PFSK-1 (cell line): ENCODE measurements around the gene TGFB2.

ENCODE experiments used
- FOXP2 ChIP-seq: optimal IDR thresholded peaks from 2 replicates; pipeline ENCODE3; 2011; ENCODE audit warnings: borderline replicate concordance, control low read depth, inconsistent platforms; ENCODE audit not compliant: insufficient read depth; ENCODE audit errors: extremely low read length, extremely low read depth
- POLR2AphosphoS5 ChIP-seq: IDR thresholded peaks from 2 replicates; pipeline ENCODE4 v1.6.1; 2012; ENCODE audit warnings: low read depth, mild to moderate bottlenecking, control low read depth, low read length, moderate library complexity
- REST ChIP-seq, 2 experiments: IDR thresholded peaks; 2 replicates each; pipeline versions ENCODE4 v1.6.1 to v1.8.0; 2011 to 2012; ENCODE audit warnings: low read depth in 2 of 2, low read length in 2 of 2, control low read depth in 1 of 2, inconsistent platforms in 1 of 2, mild to moderate bottlenecking in 1 of 2, moderate library complexity in 1 of 2; ENCODE audit not compliant: insufficient read depth in 1 of 2
- SIN3A ChIP-seq: IDR thresholded peaks from 2 replicates; pipeline ENCODE4 v1.6.1; 2012; ENCODE audit warnings: mild to moderate bottlenecking, low read length, moderate library complexity, borderline replicate concordance; ENCODE audit not compliant: insufficient read depth
- TAF1 ChIP-seq: IDR thresholded peaks from 2 replicates; pipeline ENCODE4 v1.6.1; 2012; ENCODE audit warnings: low read length, control low read depth, borderline replicate concordance; ENCODE audit not compliant: insufficient read depth

Gene TGFB2

GRCh38 chr1:218403300-218403699 lies 58.2 kb downstream of the TGFB2 start:
- TF ChIP-seq POLR2AphosphoS5 (no peak), FOXP2 (no peak), REST (IDR thresholded peaks at IDR 0.05; ENCODE audit: insufficient read depth in 1 of 2, low read depth in 2 of 2, low read length in 2 of 2) (no peak), SIN3A (no peak), TAF1 (no peak)

GRCh38 chr1:218407630-218408029 lies 62.5 kb downstream of the TGFB2 start:
- no peak for TF ChIP-seq POLR2AphosphoS5
- no peak for TF ChIP-seq REST (IDR thresholded peaks at IDR 0.05; ENCODE audit: insufficient read depth in 1 of 2, low read depth in 2 of 2, low read length in 2 of 2)
- TF ChIP-seq SIN3A, result no peak
- no peak for TF ChIP-seq FOXP2
- TF ChIP-seq TAF1, result no peak

GRCh38 chr1:218408135-218408534 lies 63.0 kb downstream of the TGFB2 start:
- no peak for TF ChIP-seq FOXP2
- TF ChIP-seq SIN3A, result no peak
- no peak for TF ChIP-seq POLR2AphosphoS5

- no peak for TF ChIP-seq POLR2AphosphoS5
- no peak for TF ChIP-seq REST (IDR thresholded peaks at IDR 0.05; ENCODE audit: insufficient read depth in 1 of 2, low read depth in 2 of 2, low read length in 2 of 2)
- no peak for TF ChIP-seq TAF1
- TF ChIP-seq SIN3A, result no peak
- TF ChIP-seq FOXP2, result no peak
These were observed 63.8 kb downstream of the TGFB2 start for GRCh38 chr1:218408942-218409341.

- TF ChIP-seq FOXP2, result no peak
- TF ChIP-seq TAF1, result no peak
These were observed 64.9 kb downstream of the TGFB2 start for GRCh38 chr1:218409946-218410510.

- no peak for TF ChIP-seq FOXP2
- TF ChIP-seq POLR2AphosphoS5, result no peak
- TF ChIP-seq TAF1, result no peak
- TF ChIP-seq SIN3A, result no peak
- no peak for TF ChIP-seq REST (IDR thresholded peaks at IDR 0.05; ENCODE audit: insufficient read depth in 1 of 2, low read depth in 2 of 2, low read length in 2 of 2)
These were observed 66.0 kb downstream of the TGFB2 start for GRCh38 chr1:218411101-218411500.
